Tibial nerve (tissue), 4 donors: ENCODE data around the gene EXOC3L1. TPM values are rescaled to one million over a fixed set of nuclear protein-coding genes. Genes with fewer than 3 reads are reported as not detected.

Experiments used
- DNase-seq, 2 donors: peaks; one replicate each; pipeline ENCODE4 v3.0.0-alpha.2; 2019; ENCODE audit warnings: low spot score in 2 of 2
- H3K27ac ChIP-seq, 4 donors: fragments of 200-600 bp; sonication (generic) in 3 of 4; one replicate each; pipeline ENCODE4 v1.5.1; 2017 to 2019; ENCODE audit warnings: mild to moderate bottlenecking in 1 of 4
- H3K27me3 ChIP-seq, 2 donors: fragments of 200-600 bp; sonication (generic) in 1 of 2; one replicate each; pipeline versions ENCODE4 v1.5.1 to v1.6.0; 2017 to 2019
- H3K36me3 ChIP-seq, 3 donors: fragments of 200-600 bp; sonication (generic); one replicate each; pipeline ENCODE4 v1.5.1; 2018 to 2019
- H3K4me1 ChIP-seq, 4 donors: fragments of 200-600 bp; sonication (generic) in 3 of 4; one replicate each; pipeline ENCODE4 v1.5.1; 2017 to 2019
- H3K4me3 ChIP-seq, 4 donors: fragments of 200-600 bp; sonication (generic) in 3 of 4; one replicate each; pipeline ENCODE4 v1.5.1; 2017 to 2019; ENCODE audit warnings: mild to moderate bottlenecking in 1 of 4, moderate library complexity in 1 of 4
- H3K9me3 ChIP-seq, 4 donors: fragments of 200-600 bp; sonication (generic) in 3 of 4; one replicate each; pipeline ENCODE4 v1.5.1; 2017 to 2019
- CTCF ChIP-seq, 5 experiments: fragments of 200-600 bp in 3 of 5; fragments of 450-650 bp in 2 of 5; sonication (generic) in 3 of 5; IDR thresholded peaks; one replicate each; pipeline ENCODE4 v1.5.1; 2016 to 2019; ENCODE audit warnings: antibody characterized with exemption in 5 of 5, mild to moderate bottlenecking in 3 of 5, moderate library complexity in 2 of 5
- EP300 ChIP-seq, 2 donors: sonication (generic); formaldehyde crosslinking; IDR thresholded peaks; one replicate each; pipeline ENCODE4 v1.6.1; 2017; ENCODE audit warnings: antibody characterized with exemption in 2 of 2, mild to moderate bottlenecking in 1 of 2
- POLR2A ChIP-seq, 2 donors: fragments of 450-650 bp; IDR thresholded peaks; one replicate each; pipeline ENCODE4 v1.6.1; 2017; ENCODE audit warnings: antibody characterized with exemption in 2 of 2, mild to moderate bottlenecking in 2 of 2, moderate library complexity in 2 of 2
- WGBS, 2 donors: methylation state at CpG; one replicate each; pipeline ENCODE4 v1.1.5; 2018; 5-methylcytosine and 5-hydroxymethylcytosine counted together
- total RNA-seq, 4 donors: library from RNA; depleted of rRNA; stranded (reverse); fragments of >200 nt; gene quantifications; one replicate each; pipeline ENCODE4 v1.1.0, GENCODE V29; 2016

Gene EXOC3L1
- total RNA-seq, 4 donors from 2014 or later: 0.66 to 3.9 (median 2.6) TPM

GRCh38 chr16:67185651-67186134, 4.2 kb downstream of the EXOC3L1 start:
- WGBS, 2 donors: 6 to 12% methylated on average over 12 of the region's 12 CpGs
- H3K27ac ChIP-seq: peak overlapping the region in 1 of 4 donors; percentile 99
- peak overlapping the region in 3 of 4 donors; percentile 2 to 76 (median 3) for H3K4me3 ChIP-seq

DNA sequence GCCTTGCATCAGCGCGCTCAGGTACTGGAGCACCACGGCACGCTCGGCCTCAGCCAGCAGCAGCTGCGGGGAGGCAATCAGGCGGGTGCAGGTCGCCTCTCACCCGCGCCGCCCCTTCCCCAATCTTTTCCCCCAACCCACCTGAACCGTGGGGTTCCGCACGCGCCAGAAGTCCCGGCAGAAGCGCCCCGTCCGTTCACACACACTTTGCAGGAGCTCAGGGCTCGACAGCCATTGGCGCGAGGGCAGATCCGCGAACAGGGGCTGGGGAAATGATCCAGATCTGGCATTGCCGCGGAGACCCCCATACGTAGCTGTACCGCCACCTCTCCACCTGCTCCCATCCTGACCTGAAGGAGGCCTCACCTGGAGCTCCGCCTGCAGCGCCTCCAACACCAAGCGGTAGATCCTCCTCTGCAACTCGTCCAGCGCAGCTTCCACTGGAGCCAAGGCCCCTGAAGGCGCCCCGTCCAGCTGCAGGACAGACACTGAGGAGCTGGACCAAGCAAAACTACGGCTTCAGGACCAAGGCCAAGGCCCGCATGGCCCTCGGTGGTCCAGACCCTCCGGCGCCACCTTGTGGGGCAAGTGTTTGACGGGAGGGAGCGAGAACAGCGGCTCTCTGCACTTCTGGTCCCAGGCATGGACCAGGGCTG, 4.8 kb downstream of the EXOC3L1 start:
- Histone ChIP-seq H3K4me1 (peaks cover 0 to 39% (median 18%) of the 10 kb centered on the region in 4 donors), H3K4me3 (peak overlapping the region; percentile 49 to 76 (median 68)), H3K27me3 (no peaks in the 10 kb centered on the region), H3K27ac (peak overlapping the region in 3 of 4 donors; percentile 92 to 99 (median 93)), H3K36me3 (no peaks in the 10 kb centered on the region), H3K9me3 (no peaks in the 10 kb centered on the region)
- 13 to 15% methylated on average over 16 to 33 of the region's 43 CpGs for WGBS, 2 donors
- peak in 1 of 2 donors; percentile 60 for TF ChIP-seq EP300 (IDR thresholded peaks at IDR 0.05)
- TF ChIP-seq CTCF (IDR thresholded peaks at IDR 0.05): peak; percentile 78 to 92 (median 88)
- no peak for TF ChIP-seq POLR2A (IDR thresholded peaks at IDR 0.05)
- DNase-seq: peak; percentile 90 to 95

More at GRCh38 chr16:67185651-67186134, 4.2 kb downstream of the EXOC3L1 start:
- no peak for DNase-seq
- Histone ChIP-seq H3K27me3 (no peaks in the 10 kb centered on the region), H3K9me3 (no peaks in the 10 kb centered on the region), H3K4me1 (peaks cover 0 to 39% (median 18%) of the 10 kb centered on the region in 4 donors), H3K36me3 (no peaks in the 10 kb centered on the region)
- peak in 1 of 5 experiments; percentile 14 for TF ChIP-seq CTCF (IDR thresholded peaks at IDR 0.05)
- TF ChIP-seq EP300 (IDR thresholded peaks at IDR 0.05): no peak
- no peak for TF ChIP-seq POLR2A (IDR thresholded peaks at IDR 0.05)

GRCh38 chr16:67184453-67184994, 5.4 kb downstream of the EXOC3L1 start:
- no peak for DNase-seq
- H3K4me1 ChIP-seq: peaks cover 0 to 43% (median 18%) of the 10 kb centered on the region in 4 donors
- TF ChIP-seq EP300 (IDR thresholded peaks at IDR 0.05): no peak
- no peak for TF ChIP-seq CTCF (IDR thresholded peaks at IDR 0.05)
- TF ChIP-seq POLR2A (IDR thresholded peaks at IDR 0.05): no peak
- peak overlapping the region; percentile 92 to 99 (median 94) for H3K27ac ChIP-seq
- H3K27me3 ChIP-seq: no peaks in the 10 kb centered on the region
- no peaks in the 10 kb centered on the region for H3K36me3 ChIP-seq
- no peaks in the 10 kb centered on the region for H3K9me3 ChIP-seq
- WGBS, 2 donors: 17 to 20% methylated on average over 1 to 36 of the region's 59 CpGs
- peak overlapping the region; percentile 49 to 76 (median 68) for H3K4me3 ChIP-seq

DNA sequence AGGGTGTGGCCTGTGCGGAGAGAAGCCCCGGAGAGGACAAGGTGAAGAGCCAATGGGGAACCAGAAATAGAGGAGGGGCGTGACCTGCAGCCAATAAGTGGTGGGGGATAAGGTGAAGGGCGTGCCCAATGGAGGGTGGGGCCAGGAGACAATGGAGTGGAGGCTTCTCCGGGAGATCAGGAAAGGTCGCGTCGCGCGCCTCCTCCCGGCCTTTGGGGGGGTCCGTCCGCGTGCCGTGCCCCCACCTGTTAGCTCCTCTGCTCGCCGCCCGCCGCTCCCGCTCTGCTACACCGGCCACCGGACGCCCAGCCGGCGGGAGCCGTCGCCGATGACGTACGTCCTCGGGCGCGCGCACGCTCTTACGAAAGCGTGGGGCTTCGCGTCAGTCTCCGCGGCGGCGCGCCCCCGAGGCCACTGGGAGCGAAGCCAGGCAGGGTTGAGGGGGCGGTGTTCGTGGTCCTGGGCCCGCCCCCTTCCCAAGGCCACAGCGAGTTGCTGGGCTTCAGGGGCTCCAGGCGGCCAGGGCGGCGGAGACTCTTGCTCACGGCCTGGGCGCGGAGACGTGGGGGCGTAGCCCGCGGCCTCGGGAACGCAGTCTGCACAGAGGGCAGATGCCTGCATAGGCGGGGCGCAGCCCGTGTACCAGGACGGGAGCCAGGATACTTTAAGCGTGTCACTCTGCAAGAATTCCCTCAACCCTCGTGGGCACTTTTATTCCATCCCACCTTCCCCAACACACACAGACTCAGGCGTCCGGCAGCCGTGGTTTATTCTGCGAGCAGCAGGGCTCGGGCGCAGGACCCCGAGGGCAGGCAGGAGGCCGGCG, 6.1 kb downstream of the EXOC3L1 start, which contains the start of gene MATCAP1:
Gene MATCAP1, minus strand, starts transcription at position 337 of the 826 bp plus-strand sequence. CDS start 3,353 bp downstream, outside the sequence.
- H3K4me1 ChIP-seq: peaks cover 0 to 43% (median 18%) of the 10 kb centered on the region in 4 donors
- DNase-seq: peak; percentile 86 to 93
- H3K4me3 ChIP-seq: peak within 1 kb of the TSS; percentile 49 to 76 (median 68)
- peaks cover 0 to 3% of the 10 kb centered on the region in 2 donors for H3K27me3 ChIP-seq
- H3K36me3 ChIP-seq: no peaks in the 10 kb centered on the region
- TF ChIP-seq CTCF (IDR thresholded peaks at IDR 0.05) (peak in 1 of 5 experiments; percentile 30), POLR2A (IDR thresholded peaks at IDR 0.05) (peak in 1 of 2 donors; percentile 73), EP300 (IDR thresholded peaks at IDR 0.05) (peak; percentile 47 to 89)
- WGBS, 2 donors: 0% methylated on average over 51 to 74 of the region's 77 CpGs
- peak within 1 kb of the TSS; percentile 92 to 99 (median 94) for H3K27ac ChIP-seq
- no peaks in the 10 kb centered on the region for H3K9me3 ChIP-seq
